GM18505 (cell line): ENCODE results near the gene CCNQ.

Experiments used
- ATAC-seq: cut with Tn5 transposase; IDR thresholded peaks from one replicate; pipeline ENCODE4 v1.9.1; 2021; ENCODE audit not compliant: unreplicated experiment
- POLR2A ChIP-seq: IDR thresholded peaks from 4 replicates; pipeline ENCODE4 v1.6.1; 2011; ENCODE audit warnings: borderline replicate concordance; ENCODE audit not compliant: insufficient read depth, insufficient read length; ENCODE audit errors: extremely low read depth

CCNQ gene

DNA sequence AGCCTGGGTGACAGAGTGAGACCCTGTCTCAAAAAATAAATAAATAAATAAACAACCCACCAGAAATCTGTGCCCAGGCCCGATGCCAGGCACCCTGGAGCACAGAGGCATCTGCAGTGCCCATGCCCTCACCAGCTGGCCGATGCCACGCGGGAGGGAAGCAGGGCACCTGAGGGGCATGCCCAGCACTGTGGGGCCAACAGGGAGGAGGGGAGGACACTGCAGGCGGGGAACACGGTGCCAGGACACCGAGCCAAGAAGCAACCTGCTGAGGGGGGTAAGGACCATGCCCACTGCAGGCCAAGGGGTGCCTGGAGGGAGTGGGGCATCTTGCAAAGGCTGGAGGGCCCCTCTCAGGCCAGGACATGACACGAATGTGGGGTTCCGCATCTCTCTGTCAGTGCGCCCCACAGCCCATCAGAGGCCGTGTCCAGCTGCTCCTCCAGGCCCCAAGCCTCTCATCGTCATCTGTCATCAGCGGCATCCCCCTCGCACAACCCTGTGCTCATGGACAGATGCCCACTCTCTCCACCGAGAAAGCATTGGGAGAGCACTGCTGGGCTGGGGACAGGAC, 34.8 kb upstream of the CCNQ start:
- TF ChIP-seq POLR2A, result no peak
- no peak for ATAC-seq

DNA sequence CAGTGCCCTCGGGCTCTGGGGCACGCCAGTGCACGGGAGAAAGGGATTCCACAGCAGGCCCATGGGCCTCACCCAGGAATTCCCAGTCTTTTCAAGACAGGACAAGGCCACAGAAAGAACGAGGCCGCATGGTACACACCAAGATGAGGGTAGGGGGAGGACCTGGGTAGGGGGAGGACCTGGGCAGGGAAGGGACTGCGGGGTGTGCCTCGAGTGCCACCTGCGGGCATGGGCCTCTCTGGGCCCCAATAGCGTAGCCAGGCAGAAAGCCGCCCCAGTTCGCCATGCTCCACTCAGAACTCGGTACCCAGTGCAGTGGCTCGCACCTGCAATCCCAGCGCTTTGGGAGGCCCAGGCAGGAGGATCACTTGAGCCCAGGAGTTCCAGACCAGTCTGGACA, 34.1 kb upstream of the CCNQ start:
- ATAC-seq, result no peak

DNA sequence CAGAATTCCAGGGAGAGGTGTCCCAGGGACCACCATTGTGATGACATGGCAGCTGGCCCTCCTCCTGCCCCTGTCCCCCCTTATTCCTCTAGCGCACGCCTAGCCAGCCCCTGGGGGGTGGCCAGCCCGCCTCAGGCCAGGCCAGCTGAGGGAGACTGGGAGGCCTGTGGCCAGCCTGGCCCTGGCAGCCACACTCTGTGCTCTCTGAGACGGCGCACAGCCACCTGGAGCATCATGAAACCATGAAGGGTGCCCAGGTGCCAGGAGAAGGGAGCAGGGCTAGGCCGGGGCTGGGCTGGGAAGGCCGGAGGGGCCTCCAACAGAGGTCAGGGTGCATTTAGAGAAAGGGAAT, 33.6 kb upstream of the CCNQ start:
- TF ChIP-seq POLR2A, result no peak
- no peak for ATAC-seq

More for the DNA sequence above, 34.1 kb upstream of the CCNQ start:
- no peak for TF ChIP-seq POLR2A

DNA sequence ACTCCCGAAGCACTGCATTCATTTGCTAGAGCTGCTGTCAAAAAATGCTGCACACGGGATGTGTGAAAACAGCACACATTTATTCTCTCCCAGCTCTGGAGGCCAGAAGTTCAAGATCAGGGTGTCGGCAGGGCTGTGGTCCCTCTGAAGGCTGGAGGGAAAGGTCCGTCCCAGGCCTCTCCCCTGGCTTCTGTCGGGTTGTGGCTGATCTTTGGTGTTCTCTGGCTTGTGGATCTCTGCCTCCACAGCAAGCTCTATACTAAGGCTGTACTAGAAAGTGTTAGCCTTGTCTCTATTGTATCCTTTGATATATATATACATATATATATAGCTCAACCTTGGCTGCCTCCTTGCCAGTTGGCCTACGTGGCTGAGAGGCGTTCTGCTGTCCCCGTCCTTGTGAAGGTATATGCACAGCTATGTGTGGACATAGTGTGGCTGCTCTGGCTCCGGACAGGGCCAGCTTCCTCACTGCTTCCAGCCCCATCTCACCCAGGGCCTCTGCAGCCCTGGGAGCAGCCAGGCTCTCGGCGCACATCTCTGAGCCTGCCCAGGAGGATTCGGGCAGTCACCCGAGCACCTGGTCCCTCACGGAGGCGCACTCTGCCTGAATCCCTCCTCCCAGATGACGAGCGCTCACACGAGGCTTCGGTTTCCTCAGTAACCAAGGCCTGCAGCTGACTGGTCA, 33.1 kb upstream of the CCNQ start:
- ATAC-seq, result no peak

DNA sequence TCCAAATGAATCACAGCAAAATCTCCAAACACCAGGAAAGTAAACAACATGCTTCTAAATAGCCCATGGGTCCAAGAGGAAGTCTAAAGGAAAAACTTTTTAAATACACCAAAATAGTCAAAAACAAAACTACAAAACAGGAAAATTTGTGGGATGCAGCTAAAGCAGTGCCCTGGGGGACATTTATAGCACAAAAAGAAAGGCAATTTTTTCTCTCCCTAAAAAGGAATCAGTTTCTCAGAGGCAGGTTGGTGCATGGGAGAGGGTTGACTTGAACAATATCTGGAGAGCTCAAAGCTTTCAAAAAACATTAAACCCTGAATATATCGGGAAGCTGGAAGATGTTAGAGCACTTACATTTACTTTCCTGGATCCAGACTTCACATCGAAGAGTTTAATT, 32.4 kb upstream of the CCNQ start:
- no peak for TF ChIP-seq POLR2A
- ATAC-seq, result no peak

More for the DNA sequence above, 33.1 kb upstream of the CCNQ start:
- TF ChIP-seq POLR2A, result no peak

DNA sequence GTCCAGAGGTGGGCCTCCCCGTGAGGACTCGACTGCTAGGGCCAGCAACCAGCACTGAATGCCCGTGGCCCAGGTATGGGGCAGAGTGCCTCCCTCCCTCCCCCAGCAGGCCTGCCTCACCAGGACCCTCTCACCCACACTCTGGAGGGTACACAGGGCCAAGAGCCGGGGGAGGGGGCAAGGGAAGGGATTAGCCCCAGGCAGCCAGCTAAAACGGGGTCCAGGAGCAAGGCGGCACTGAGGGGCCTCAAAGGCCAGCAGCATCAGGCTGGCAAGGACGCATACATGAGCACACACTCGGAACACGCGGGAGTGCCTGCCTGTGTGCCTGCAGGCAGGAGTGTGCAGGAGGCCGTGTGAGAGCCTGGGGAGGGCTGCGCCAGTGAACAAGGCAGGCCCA, 29.7 kb upstream of the CCNQ start:
- no peak for TF ChIP-seq POLR2A
- no peak for ATAC-seq

DNA sequence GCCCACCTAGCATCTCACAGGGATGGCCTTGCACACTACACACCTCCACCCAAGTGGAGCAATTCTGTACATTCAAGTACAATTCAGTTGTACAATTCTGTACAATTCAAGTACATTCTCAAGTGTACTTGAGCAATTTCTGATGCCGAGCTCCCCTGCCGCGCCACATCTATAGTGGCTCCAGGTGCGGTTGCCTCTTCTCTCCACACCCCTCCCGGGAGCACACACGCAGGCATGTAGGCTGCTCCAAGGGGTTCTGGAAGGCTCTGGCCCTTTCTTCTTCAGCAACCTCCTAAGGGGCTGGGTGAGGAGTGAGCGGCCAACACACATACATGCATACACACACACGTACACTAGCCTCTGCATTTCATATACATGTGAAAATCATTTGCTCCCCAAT, 29.2 kb upstream of the CCNQ start:
- no peak for TF ChIP-seq POLR2A
- no peak for ATAC-seq

DNA sequence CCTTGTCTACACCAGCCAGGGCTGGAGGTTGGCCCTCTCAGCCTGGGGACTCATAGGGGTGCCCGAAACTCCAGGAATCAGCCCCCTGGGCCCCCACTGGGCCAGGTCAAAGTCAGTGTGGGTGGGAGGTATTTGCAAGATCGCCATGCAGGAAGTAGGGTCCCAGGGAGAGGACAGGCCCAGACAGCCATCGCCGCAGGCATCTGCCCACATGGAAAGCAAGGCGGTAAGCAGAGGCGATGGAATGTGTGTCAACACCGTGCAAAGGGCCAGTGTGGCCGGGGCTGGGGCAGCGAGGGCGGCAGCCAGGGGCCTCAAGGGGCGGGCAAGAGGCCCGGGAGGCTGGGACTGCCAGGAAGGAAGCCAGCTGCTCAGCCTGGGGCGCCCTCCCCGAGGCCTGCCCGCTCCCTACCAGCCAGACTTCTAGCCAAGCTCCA, 28.8 kb upstream of the CCNQ start:
- no peak for ATAC-seq

DNA sequence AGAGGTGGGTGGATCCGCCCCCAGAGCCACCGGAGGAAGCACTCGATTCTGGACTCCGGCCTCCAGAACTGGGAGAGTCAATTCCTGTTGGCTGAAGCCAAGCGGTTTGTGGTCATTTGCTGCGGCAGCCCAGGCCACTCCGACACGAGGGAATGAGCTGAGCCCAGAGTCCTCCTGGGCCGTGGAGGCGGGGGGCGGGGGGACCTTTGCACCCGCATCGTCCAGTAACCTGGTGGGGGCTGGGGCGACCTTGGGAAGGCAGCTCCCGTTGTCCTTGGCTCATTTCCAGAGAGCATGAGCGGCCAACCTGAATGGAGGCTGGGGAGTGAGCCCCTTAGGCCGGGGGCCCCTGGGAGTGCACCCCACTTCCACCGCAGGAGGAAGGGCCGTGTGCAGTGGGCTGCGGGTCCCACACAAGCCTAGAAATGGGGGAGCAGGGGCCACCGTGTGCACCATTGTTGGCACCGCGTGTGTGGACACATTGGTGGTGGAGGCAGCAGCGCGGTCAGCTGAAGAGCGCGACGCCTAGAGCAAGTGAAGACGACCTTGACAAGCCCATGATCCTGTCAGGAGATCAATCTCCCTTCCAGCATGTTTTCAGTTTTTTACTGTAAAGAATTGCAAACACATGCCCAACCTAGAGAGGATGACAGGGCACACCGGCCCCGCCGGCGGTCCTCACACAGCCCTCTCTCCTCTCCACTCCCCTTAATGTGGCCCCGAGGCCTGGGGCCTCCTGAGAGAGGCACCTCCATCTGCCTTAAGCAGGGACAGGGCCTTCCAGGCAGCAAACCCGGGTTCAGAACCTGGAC, 28.1 kb upstream of the CCNQ start:
- no peak for ATAC-seq
- no peak for TF ChIP-seq POLR2A

More for the DNA sequence above, 28.8 kb upstream of the CCNQ start:
- no peak for TF ChIP-seq POLR2A

DNA sequence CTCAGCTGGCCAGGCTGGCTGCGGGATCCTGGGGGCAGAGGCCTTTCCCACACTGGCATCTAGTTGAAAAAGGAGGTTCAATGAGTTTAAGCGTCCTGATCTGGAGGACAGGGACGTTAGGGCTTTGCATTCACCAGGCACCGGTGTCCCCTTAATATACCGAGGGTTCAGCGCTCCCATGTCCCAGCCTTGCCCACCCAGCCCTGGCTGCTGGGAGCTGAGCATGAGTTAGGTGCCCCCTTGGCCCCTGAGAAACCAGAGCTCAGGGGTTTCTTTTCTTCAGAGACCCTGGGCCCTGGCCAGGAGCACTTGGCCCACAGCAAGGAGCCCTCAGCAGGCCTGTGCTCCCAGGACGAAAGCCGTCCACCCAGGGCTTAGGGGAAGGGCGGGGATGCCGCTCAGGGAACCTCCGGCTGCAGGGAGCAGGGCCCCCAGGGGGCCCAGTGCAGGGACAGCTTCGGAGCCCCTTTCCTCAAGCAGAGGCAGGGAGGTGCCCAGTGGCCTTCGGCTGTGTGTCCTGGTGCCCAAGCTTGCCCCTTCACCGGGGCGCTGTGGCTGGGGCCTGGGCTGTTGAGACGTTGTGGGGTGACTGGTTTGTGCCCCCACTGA, 27.2 kb upstream of the CCNQ start:
- no peak for TF ChIP-seq POLR2A
- no peak for ATAC-seq

DNA sequence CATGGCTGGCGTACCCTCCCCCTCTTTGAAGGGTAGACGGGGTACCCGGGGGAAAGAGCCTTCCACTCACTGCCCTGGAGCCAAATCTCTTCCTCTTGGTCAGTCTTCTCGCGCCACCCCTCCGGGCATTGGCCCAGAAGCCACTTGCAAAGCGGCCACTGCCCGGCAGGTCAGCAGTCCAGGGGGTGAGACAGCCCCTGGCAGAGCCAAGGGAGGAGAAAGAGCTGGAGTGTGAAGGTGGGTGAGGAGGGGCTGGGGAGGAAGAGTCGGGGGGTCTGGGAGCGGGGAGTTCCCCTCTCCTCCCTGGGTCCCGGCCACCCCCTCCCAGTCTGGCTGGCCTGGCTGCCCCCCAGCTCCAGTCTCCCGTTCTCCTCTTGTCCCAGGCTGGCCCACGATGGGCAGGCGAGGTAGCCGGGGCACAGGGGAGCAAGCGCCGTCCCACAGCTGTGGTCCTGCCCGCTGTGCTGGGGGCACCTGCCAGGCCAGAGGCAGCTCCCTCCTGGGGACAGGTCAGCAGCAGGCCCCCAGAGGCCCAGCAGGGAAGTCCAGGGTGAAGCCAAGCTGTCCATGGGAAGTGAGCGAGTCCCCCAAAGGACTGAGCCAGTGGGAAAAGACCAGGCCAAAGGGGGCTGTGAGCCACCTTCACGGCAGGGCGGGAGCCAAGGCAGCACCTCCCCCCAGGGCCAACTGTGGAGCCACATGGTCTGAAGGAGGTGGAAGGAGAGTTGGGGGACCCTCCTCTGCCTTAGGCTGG, 26.5 kb upstream of the CCNQ start:
- no peak for ATAC-seq
- no peak for TF ChIP-seq POLR2A

DNA sequence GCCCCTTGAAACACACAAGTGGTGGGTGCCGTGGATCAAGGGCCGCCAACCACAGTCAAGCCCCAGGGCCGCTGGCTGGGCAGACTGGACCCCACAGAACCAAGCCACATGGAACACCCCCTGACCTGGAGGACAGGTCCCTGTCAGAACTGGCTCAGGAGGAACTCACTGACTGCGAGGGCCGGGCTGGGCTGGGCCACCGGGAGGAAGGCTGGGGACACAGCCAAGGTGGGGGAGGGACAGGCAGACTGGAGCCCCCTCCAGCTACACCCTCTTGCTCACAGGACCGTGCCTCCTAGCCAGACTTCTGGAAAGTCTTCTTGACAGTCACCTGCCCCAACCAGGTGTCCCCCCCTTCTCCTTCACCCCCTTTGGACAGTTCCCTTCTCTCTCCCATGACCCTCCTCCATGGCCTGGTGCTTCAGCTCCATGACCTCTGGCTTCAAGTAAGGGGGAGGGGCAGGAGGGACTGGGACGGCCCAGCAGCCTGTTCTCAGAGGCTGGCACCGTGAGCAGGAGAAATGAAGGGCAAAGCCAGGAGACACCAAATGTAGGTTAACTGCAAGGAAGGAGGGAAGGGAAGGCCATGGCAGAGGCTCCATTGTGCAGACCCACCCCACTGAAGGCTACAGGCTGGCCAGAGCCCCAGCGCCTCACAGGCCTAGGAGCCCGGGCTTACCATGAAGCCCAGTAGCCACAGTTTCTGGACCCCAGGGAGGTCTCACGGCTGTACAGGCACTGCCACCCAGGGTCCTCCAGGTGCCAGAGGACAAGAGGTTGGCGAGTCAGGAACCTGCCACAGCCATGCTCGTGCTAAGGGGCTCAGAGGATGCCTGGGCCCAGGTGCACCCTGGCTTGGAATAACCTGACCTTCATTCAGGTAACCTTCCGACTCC, 25.5 kb upstream of the CCNQ start:
- ATAC-seq, result no peak
- no peak for TF ChIP-seq POLR2A

DNA sequence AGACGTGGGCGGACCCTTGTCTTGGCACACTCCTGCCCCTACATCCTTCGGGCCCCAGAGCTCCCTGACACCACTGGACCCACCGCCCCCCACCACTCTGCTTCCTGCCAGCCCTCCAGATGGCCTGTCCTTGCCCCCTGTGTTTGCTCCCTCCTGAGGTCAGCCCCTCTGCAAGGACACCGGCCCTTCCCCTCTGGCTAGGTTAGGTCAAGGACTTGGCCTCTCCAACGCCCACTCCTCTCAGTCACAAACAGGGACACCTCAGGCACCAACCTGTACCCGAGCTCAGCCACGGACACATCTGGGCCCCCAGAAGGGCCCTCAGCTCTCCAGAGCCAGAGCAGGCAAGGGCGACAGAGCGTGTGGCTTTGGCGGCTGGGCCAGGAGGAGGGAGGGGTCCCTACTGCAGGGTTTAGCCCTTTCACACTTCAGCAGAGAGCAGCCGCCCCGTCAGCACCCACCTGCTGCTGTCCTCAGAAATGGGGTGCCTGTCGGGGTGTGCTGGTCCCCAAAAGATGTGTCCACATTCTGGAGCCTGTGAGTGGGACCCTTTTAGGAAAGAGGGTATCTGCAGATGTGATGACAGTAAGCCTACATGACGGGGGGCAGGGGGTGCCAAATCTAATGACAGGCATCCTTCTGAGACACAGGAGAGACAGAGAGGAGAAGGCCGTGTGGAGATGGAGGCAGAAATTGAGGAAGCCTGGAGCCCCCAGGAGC, 24.5 kb upstream of the CCNQ start:
- no peak for ATAC-seq
- TF ChIP-seq POLR2A, result no peak
